ENCODE results near the gene C11orf52. TPM values are rescaled to one million over a fixed set of nuclear protein-coding genes. Genes with fewer than 3 reads are reported as not detected.

The C11orf52 gene
- total and polyA plus RNA-seq, 2 of the 8 experiments (the other 6 are each of a cell fraction or from before 2014, with no cell fraction given): 1.7 to 2.7 TPM

- no peak for TF ChIP-seq CTCF (IDR thresholded peaks at IDR 0.05; ENCODE audit: control extremely low read depth in 1 of 3, insufficient read depth in 1 of 3, low read depth in 1 of 3, low read length in 3 of 3)
- no peak for TF ChIP-seq JUND (IDR thresholded peaks at IDR 0.05; ENCODE audit: low read length)
- TF ChIP-seq ZNF274 (IDR thresholded peaks at IDR 0.05; ENCODE audit: borderline replicate concordance, extremely low read depth, low read length): no peak
These were observed 16.8 kb downstream of the C11orf52 start (continued) for GRCh38 chr11:111935317-111936039.
